GM20000 (cell line): ENCODE measurements around the gene ABCA13.

Experiments
- DNase-seq: peaks from one replicate; pipeline ENCODE4 v3.0.0; 2012; ENCODE audit warnings: low spot score
- CTCF ChIP-seq: IDR thresholded peaks from 2 replicates; pipeline ENCODE4 v1.5.1; 2012; ENCODE audit warnings: mild to moderate bottlenecking, control low read depth; ENCODE audit errors: extremely low read depth, missing control alignments

ABCA13 gene

DNA sequence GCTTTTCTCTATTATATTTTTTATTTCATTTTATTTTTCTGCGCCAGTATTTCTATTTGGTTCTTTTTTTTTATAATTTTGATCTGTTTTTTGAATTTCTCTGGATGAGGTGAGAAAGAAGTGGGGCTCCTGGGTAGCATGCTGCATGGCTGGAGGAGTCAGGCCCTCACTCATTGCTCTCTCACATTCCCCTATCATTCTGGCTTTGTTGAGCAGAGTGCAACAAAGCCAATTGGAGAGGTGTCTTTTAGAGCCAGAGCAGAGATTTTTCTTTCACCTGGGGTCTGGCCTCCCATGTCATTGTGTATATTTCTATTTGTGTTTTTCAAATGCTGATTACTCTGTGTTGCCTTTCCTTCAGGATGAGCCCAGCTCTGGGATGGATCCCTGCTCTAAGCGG lies 423.1 kb downstream of the ABCA13 start:
- DNase-seq, result no peak
- no peak for TF ChIP-seq CTCF

DNA sequence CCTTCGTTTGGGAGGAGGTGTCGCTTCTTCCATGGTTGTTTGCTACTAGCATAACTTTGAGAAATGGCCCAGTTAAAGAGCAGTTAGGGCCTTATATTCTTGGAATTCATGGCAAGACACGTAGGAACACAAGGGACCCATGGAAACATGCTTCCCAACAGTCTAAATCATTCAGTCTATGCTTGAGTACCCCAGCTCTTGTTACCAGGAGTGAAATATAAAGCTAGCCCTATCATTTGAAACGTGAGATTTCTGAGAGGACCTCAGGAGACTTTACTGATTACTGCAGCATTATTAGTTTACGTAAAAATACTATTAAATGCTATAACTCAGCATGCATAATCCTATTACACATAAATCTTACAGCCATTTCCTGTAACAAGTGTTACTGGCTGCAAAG lies 424.5 kb downstream of the ABCA13 start:
- TF ChIP-seq CTCF, result no peak
- no peak for DNase-seq

GRCh38 chr7:48610705-48611104 lies 439.4 kb downstream of the ABCA13 start:
- DNase-seq, result no peak
- no peak for TF ChIP-seq CTCF

DNA sequence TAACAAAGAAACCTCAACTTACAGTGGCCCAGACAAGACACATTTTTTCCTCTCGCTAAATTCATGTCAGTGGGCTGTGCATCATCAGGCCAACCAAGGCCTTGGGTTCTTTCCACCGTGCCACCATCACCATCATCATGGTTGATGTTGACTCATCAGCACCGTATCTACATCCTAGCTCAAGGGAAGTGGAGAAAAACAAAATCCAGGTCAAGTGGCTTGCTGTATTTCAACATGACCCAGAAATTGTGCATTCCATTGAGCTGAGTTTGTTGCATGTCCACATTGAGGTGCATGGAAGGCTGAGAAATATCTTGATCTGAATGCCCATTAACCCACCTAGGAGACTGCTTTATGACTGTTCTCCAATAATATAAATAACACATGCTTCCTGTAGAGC lies 440.7 kb downstream of the ABCA13 start:
- TF ChIP-seq CTCF, result no peak
- DNase-seq, result no peak

DNA sequence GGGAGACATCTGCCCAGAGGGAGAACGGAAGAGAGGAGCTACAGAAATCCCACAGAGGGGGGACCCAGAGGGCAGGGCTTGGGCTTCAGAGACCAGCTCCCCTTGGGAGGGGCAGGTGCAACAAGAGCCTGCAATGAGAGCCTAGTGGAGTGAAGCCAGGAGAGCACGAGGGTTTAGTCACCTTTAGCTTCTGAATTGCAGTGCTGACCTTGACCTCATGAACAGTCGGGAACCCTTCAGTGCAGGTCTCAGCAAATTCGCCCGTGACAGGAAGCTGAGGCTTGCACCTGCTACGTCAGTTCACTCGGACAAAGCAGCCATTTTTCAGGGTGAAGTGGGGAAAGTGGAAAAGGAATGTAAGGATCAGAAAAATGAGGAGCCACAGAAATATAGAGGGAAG lies 446.2 kb downstream of the ABCA13 start:
- TF ChIP-seq CTCF, result no peak
- DNase-seq, result no peak

DNA sequence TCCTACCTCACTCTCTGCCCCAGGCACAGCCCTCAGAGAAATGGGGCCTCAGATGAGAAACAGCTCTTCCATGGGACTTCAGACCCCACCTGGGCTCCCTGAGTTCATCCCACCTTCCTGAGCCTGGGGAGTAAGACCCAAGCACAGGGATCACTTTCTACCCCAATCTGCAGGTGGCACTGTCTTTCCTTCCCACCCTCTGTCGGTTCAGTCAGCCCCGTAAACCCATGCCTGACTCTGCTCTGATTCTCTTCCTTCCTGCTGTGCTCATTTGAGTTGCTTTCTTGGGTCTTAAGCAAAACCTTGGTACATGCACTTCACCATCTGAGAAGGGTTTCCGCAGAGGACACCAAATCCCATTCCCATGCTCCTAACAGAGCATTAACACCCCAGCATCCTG lies 446.7 kb downstream of the ABCA13 start:
- no peak for DNase-seq

GRCh38 chr7:48621076-48621475 lies 449.8 kb downstream of the ABCA13 start:
- TF ChIP-seq CTCF, result no peak
- no peak for DNase-seq

More for the DNA sequence above, 446.7 kb downstream of the ABCA13 start:
- no peak for TF ChIP-seq CTCF

DNA sequence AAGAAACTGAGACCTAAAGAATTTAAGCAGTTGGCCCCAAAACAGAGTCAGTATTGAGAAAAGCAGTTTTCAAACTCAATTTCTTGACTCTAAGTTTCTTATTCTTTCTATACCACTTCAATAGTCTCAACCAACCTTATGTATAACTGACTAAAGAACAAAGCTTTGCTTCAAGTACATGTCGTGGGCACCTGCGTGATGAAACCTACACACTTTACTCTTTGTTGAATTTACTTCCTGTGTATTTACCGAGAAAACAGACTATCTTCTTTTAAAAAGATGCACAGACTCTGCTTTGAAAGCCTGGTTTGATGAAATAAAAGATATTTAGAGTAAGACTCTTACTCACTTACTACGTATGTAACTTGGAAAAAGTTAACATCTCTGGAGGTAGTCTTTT lies 455.9 kb downstream of the ABCA13 start:
- DNase-seq, result no peak
- no peak for TF ChIP-seq CTCF
